GM19025 (cell line): ENCODE measurements around the gene FAM227B.
"Not testable (repeated sequence)": the region's sequence is repeated elsewhere in the genome, so short reads cannot be mapped to it uniquely, and the experiment has no call there.

Source experiments
- ATAC-seq: cut with Tn5 transposase; IDR thresholded peaks from one replicate; pipeline ENCODE4 v1.9.1; 2021; ENCODE audit warnings: mild to moderate bottlenecking, low read depth, moderate library complexity; ENCODE audit not compliant: unreplicated experiment

FAM227B gene

GRCh38 chr15:49387471-49387870 is 233.1 kb downstream of the FAM227B start:
- no peak for ATAC-seq

GRCh38 chr15:49383266-49383665 is 237.4 kb downstream of the FAM227B start:
- no peak for ATAC-seq

GRCh38 chr15:49382394-49382793 is 238.2 kb downstream of the FAM227B start:
- ATAC-seq, result no peak

GRCh38 chr15:49380912-49381311 is 239.7 kb downstream of the FAM227B start:
- ATAC-seq, result no peak

GRCh38 chr15:49379996-49380395 is 240.6 kb downstream of the FAM227B start:
- no peak for ATAC-seq

- no peak for ATAC-seq
These were observed 248.3 kb downstream of the FAM227B start for GRCh38 chr15:49372366-49372765.

- no peak for ATAC-seq
These were observed 249.8 kb downstream of the FAM227B start for GRCh38 chr15:49370782-49371181.

GRCh38 chr15:49366496-49366895 is 254.1 kb downstream of the FAM227B start:
- no peak for ATAC-seq

GRCh38 chr15:49361370-49361769 is 259.2 kb downstream of the FAM227B start:
- ATAC-seq, result no peak

GRCh38 chr15:49354439-49354838 is 266.2 kb downstream of the FAM227B start:
- ATAC-seq, result not testable (repeated sequence)

GRCh38 chr15:49343546-49343945 is 277.1 kb downstream of the FAM227B start:
- ATAC-seq, result no peak

GRCh38 chr15:49339656-49340055 is 281.0 kb downstream of the FAM227B start:
- ATAC-seq, result no peak

GRCh38 chr15:49331951-49332350 is 288.7 kb downstream of the FAM227B start:
- ATAC-seq, result no peak

- ATAC-seq, result no peak
These were observed 289.2 kb downstream of the FAM227B start for GRCh38 chr15:49331442-49331841.

GRCh38 chr15:49330166-49330565 is 290.5 kb downstream of the FAM227B start:
- ATAC-seq, result no peak

- no peak for ATAC-seq
These were observed 291.7 kb downstream of the FAM227B start for GRCh38 chr15:49328941-49329340.

GRCh38 chr15:49327927-49328326 is 292.7 kb downstream of the FAM227B start:
- no peak for ATAC-seq

GRCh38 chr15:49323207-49323606 is 297.4 kb downstream of the FAM227B start:
- no peak for ATAC-seq

- ATAC-seq, result no peak
These were observed 300.3 kb downstream of the FAM227B start for GRCh38 chr15:49320351-49320750.

- ATAC-seq, result no peak
These were observed 305.2 kb downstream of the FAM227B start for GRCh38 chr15:49315391-49315823.

GRCh38 chr15:49314716-49315115 is 305.9 kb downstream of the FAM227B start:
- ATAC-seq, result no peak

GRCh38 chr15:49313650-49314049 is 307.0 kb downstream of the FAM227B start:
- no peak for ATAC-seq

GRCh38 chr15:49309889-49310288 is 310.7 kb downstream of the FAM227B start:
- no peak for ATAC-seq
